GOT3 (cell line): ENCODE data around the gene PTPN2.
"Not testable (repeated sequence)": the region's sequence is repeated elsewhere in the genome, so short reads cannot be mapped to it uniquely, and the experiment has no call there.

Source experiments
- DNase-seq: peaks from one replicate; lab custom pipeline; 2025; ENCODE audit warnings: mixed read lengths; lab: John Stamatoyannopoulos, UW

Gene PTPN2

GRCh38 chr18:12883684-12884405, at the start of gene PTPN2:
Gene PTPN2, minus strand, starts transcription at chr18:12884237. Its CDS starts 96 bp downstream, at chr18:12884141.
- DNase-seq, result peak; percentile 69

DNA sequence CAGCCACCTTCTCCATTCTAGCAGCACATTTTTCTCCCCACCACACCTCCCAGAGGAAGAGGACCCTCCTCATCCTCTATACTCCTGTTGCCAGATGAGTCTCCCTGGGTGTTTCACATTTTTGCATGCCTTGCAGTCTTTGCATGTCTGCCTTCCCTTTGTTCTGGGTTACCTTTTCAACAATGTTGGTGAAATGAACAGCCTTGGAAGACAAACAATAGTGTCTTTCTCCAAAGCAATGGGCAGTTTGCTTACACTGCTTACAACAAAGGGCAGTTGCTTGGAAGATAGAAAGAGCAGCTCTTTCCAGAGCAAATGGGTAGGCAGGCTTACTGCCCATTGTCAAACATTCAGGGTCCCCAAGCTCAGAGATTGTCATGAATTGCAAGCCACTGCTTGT, 49.3 kb upstream of the PTPN2 start:
- DNase-seq, result no peak

- DNase-seq, result no peak
Measured at GRCh38 chr18:12930908-12931307, 46.9 kb upstream of the PTPN2 start.

GRCh38 chr18:12930376-12930775, 46.3 kb upstream of the PTPN2 start:
- no peak for DNase-seq

DNA sequence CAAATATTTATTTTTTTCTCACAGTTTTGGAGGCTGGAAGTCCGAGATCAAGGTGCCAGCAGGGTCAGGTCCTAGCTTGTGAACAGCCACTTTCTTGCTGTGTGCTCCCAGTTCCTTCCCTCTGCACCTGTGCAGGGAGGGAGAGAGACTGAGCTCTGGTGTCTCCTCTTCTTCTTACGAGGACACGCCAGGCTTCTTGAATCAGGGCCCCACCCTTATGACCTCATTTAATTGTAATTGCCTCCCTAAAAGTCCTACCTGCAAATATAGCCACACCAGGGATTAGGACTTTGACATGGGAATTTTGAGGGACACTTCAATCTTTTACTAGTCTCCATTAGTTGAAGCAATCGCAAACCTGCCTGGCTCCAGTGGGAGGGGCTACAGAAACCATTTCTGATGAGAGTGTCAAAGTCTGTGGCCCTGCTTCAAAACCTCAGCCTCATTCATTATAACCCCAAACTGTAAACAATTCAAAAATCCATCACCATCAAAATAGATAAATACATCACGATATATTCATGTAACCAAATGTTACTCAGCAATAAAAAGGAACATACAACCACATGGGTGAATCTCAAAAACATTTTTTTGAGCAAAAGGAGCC, 45.5 kb upstream of the PTPN2 start:
- no peak for DNase-seq

DNA sequence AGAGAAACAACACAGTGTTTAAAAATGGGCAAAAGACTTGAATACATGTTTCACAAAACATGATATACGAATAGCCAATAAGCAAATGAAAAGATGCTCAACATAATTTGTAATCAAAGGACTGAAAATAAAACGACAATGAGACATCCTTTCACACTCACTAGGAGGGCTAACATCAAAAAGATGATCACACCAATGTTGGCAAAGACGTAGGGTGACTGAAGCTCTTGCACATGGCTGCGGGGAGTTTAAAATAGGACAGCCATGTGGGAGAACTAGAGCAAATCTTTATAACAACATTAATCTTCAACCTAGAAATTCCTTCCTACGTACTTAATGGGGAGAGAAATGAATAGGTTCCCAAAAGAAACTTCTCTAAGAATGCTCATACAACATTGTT, 44.6 kb upstream of the PTPN2 start:
- DNase-seq, result no peak

DNA sequence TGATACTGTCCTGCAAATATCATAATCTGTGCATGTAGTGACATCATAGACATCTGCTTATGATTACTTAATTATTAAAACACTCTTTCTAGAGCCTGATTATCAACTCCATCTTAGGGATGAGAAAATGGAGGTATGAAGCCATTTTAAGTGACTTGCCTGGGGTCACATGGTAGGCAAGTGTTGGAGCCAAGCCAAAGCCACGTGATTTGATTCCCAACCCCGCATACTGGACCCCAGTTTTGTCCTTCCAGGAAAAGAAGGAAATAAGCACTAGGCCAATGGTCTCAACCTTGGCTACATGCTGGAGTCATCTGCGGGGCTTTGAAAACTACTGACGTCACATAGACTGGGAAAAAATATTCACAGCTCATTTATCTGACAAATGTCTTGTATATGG, 44.2 kb upstream of the PTPN2 start:
- DNase-seq, result no peak

DNA sequence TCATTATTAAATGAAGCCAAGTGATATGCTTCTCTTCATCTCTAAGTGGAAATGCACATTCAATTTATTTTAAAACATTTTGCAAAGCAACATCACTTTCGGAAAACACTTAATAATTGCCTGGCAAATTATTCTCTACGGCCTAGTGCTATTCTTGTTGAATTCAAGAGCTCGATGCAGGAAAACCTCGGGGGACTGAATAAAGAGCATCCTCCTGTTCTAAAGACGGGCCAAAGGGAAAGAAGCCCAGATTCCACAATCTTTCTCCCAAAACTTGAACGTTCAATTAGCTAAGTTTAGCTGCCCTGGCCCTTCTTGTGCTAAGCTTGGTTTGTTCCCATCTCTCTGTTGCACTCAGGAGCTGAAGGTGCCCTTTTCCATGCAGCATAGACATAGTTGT, 40.6 kb upstream of the PTPN2 start:
- no peak for DNase-seq

DNA sequence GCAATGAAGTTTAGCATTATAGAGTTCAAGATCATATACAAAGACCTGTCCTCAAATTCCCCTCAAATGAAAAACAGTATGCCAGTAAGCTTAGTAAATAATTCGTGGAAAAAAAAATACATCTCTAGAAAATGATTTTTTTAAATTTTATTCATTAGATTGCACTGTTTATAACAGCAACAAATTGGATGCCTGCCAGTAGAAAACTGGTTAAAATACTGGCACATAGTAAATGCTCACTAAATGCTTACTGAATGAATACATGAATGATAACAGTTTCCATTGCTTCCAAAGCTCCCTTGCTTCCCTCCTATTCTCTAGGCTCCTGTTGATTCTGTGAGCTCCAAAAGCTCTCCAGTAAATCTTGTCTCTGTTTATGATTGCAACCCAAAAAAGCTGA, 38.2 kb upstream of the PTPN2 start:
- no peak for DNase-seq

GRCh38 chr18:12921178-12921577, 37.1 kb upstream of the PTPN2 start:
- DNase-seq, result no peak

GRCh38 chr18:12911929-12912703, 28.1 kb upstream of the PTPN2 start:
- no peak for DNase-seq

- no peak for DNase-seq
Measured at GRCh38 chr18:12911025-12911928, 27.2 kb upstream of the PTPN2 start.

GRCh38 chr18:12908706-12909105, 24.7 kb upstream of the PTPN2 start:
- no peak for DNase-seq

- no peak for DNase-seq
Measured at GRCh38 chr18:12907258-12907925, 23.4 kb upstream of the PTPN2 start.

DNA sequence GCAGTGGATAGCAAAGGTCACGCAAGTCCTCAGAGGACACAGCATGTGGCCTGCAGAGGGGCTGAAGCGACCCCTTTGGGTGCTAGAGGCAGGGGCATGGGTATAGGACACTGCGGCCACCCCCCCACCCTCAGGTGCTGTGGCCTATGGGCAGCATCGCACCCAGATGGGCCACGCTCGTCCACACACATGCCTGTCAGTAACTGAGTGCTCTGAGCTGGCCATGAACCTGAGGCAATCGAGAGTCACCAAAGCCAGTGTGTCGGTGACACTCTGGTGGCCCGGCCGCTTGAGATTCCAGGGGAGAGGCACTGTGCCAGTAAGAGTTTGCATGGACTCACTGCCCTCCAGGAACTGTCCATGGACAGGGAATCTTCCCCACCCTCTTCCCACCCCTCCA, 22.7 kb upstream of the PTPN2 start:
- no peak for DNase-seq

GRCh38 chr18:12906119-12906518, 22.1 kb upstream of the PTPN2 start:
- no peak for DNase-seq

DNA sequence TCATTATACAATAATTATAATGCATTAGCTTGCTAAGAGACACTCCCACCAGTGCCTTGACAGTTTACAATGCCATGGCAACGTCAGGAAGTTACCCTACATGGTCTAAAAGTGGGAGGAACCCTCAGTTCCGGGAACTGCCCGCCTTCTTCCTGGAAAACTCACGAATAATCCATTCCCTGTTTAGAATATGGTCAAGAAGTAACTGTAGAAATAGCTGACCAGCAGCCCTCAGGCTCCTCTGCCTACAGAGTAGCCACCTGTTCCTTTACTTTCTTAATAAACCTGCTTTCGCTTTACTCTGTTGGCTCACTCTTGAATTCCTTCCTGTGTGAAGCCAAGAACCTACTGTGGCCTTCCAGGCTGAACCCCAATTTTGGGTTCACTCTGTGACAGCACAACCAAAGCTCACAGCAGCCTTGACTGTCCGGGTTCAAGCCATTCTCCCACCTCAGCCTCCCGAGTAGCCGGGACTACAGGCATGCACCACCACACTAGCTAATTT, 20.0 kb upstream of the PTPN2 start:
- DNase-seq, result no peak

DNA sequence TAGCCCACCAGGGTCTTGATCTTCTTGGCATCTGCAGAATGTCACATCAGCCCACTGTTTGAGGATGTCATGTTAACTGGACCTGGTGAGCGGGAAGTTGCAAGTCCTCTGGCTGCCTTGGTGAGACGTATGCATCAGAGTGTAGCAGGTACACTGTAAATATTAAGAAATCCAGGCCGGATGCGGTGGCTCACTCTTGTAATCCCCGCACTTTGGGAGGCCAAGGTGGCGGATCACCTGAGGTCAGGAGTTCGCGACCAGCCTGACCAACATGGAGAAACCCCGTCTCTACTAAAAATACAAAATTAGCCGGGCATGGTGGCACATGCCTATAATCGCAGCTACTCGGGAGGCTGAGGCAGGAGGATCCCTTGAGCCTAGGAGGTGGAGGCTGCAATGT, 17.2 kb upstream of the PTPN2 start:
- DNase-seq, result not testable (repeated sequence)

GRCh38 chr18:12896784-12897333, 12.8 kb upstream of the PTPN2 start:
- not testable (repeated sequence) for DNase-seq

DNA sequence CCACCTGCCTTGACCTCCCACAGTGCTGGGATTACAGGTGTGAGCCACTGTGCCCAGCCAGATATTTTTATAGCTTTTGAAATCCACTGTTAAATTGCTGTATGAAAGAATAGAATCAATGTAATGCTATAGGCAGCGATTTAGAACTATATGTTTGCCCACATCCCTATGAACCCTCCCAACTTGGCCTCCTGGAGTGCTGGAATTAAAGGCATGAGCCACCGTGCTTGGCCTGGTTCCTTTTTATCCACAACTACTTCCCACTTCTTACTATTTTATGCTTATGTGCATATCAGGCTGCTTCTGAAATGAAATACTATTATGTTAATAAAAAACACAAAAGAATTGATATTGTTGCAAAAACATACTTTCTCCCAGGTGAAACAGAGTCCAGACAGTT, 11.6 kb upstream of the PTPN2 start:
- DNase-seq, result no peak

DNA sequence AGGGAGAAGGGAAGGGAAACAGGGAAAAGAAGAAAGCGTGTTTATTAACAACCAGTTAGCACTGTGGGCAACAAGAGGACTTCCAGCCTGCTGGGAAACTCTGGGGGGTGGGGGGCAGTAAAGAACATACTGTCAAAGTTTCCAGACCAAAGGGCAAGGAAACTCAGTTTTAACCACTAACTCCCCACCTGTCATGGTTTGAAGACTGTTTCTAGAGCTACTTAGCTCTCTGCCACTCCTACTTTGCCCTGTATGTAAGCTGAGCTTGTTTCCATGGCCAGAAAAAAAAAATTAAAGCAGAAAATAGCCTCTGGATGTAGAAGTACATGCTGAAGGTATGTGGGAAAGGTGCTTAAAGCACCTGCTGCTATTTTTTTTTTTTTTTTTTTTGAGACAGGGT, 11.0 kb upstream of the PTPN2 start:
- DNase-seq, result no peak
